GM12873 (cell line): ENCODE results near the gene OR4C6.

Experiments
- CTCF ChIP-seq: IDR thresholded peaks from 2 replicates; pipeline ENCODE4 v1.5.1; 2012; ENCODE audit warnings: low read depth, mild to moderate bottlenecking, moderate library complexity, low read length, control low read depth; ENCODE audit not compliant: insufficient read depth; ENCODE audit errors: missing control alignments

Gene OR4C6

GRCh38 chr11:55661901-55662300, at the start of gene OR4C6:
Gene OR4C6, plus strand, starts transcription at chr11:55662201. Its CDS starts 2,966 bp downstream, at chr11:55665167.
- TF ChIP-seq CTCF, result no peak

- no peak for TF ChIP-seq CTCF
Observed at GRCh38 chr11:55624531-55624930, 37.5 kb upstream of the OR4C6 start.

DNA sequence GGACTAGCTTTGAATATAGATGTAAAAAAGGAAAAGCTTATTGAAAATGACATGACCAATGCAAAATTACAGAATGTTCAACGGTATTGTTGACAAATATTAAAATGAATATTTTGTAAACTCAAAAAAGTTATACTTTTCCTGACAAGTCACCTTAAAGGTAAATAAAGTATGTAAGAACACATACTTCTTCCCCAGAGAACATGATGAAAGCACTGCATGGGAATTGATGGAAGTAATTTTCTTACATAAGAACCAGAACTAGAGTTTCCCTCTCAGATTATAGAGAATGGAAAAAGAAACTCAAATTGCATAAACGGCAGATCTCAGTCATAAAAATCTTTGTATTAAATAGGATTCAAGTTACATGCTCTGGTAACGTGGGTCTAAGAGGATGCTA, 27.2 kb upstream of the OR4C6 start, which contains the start of gene OR4P4:
Gene OR4P4, plus strand, starts transcription at position 301 of the 400 bp plus-strand sequence.
- TF ChIP-seq CTCF, result no peak

DNA sequence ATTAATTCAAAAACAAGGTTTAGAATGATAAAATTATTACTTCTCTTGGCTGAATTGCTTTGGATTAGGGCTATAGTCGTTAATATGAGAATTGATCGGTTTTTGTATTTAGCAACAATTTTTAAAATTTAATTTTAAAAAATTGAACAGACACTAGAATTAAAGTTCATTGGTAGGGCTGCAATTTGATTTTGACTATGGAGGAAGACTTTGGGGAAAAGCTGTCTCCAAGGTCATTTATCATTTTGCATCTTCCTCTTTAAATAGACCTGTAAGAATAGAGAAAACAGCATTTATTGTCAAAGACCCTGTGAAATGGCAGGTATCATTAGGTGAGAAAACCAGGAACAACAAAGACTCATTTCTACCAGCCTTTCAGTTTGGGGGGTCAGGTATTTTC, 14.0 kb upstream of the OR4C6 start, which contains the start of gene OR4S2:
Gene OR4S2, plus strand, starts transcription at position 301 of the 400 bp plus-strand sequence. CDS start 2,577 bp downstream, outside the sequence.
- no peak for TF ChIP-seq CTCF

GRCh38 chr11:55652560-55652959, 9.4 kb upstream of the OR4C6 start:
- no peak for TF ChIP-seq CTCF

- no peak for TF ChIP-seq CTCF
Observed at GRCh38 chr11:55655096-55655495, 6.9 kb upstream of the OR4C6 start.

GRCh38 chr11:55658031-55658573, 3.9 kb upstream of the OR4C6 start:
- TF ChIP-seq CTCF, result no peak

DNA sequence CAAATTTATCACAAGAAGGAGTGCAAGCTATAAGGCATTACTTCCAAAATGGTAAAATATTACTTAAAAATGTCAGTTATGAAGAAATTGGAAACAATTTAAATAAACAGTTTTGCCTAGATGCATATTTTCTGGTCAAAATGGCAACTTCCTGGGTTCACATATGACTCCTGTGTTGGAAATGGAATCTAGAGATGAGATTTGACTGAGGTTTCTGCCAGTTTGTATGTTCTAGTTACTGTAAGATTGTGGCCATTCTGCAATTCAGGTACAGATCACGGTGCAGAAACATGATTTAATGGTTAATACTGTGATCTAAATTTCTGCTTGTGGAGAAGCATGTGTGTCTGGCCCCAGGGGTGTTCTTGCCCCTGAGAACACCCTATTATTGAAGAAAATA, 3.4 kb upstream of the OR4C6 start:
- no peak for TF ChIP-seq CTCF
